H1 (cell line): ENCODE measurements around the gene PLCXD1. TPM values are rescaled to one million over a fixed set of nuclear protein-coding genes. Genes with fewer than 3 reads are reported as not detected.

Source experiments
- CTCF ChIA-PET: fragments of 300-600 bp; sonication (Branson Sonifier 250); formaldehyde crosslinking; loops from one replicate; lab custom pipeline; 2021; ENCODE audit not compliant: partially characterized antibody; lab: Charles Lee
- POLR2A ChIA-PET: fragments of 300-600 bp; sonication (Branson Sonifier 250); formaldehyde crosslinking; loops from one replicate; lab custom pipeline; 2021; ENCODE audit warnings: inconsistent platforms; ENCODE audit not compliant: partially characterized antibody; lab: Charles Lee
- DNase-seq, 2 experiments: peaks; one replicate each; pipeline versions ENCODE4 v3.0.0 to v3.0.0-alpha.2; 2010 to 2022; ENCODE audit warnings: low spot score in 2 of 2, low read depth in 1 of 2, mixed read lengths in 1 of 2
- FAIRE-seq: peaks from 2 replicates; lab custom pipeline; 2011; peaks lifted over from hg19 to GRCh38; lab: Jason Lieb, UNC
- H2AFZ ChIP-seq: 2 replicates; pipeline ENCODE4 v1.8.1; 2012; ENCODE audit warnings: low read length, inconsistent platforms
- H2AK5ac ChIP-seq: 2 replicates; pipeline ENCODE4 v1.6.1; 2013; ENCODE audit warnings: low read depth, low read length
- H2BK120ac ChIP-seq: replicated peaks from 2 replicates; pipeline ENCODE3; 2013; ENCODE audit warnings: low read depth, low read length, inconsistent platforms
- H2BK12ac ChIP-seq: 2 replicates; pipeline ENCODE4 v1.6.1; 2013; ENCODE audit warnings: low read depth, low read length
- H2BK15ac ChIP-seq: 2 replicates; pipeline ENCODE4 v1.6.1; 2013; ENCODE audit warnings: low read length
- H2BK20ac ChIP-seq: 2 replicates; pipeline ENCODE4 v1.6.1; 2013; ENCODE audit warnings: low read length
- H2BK5ac ChIP-seq: 2 replicates; pipeline ENCODE4 v1.6.1; 2013; ENCODE audit warnings: low read depth, low read length
- H3K14ac ChIP-seq: 2 replicates; pipeline ENCODE4 v1.6.1; 2013; ENCODE audit warnings: inconsistent platforms; ENCODE audit not compliant: insufficient read length
- H3K18ac ChIP-seq: 2 replicates; pipeline ENCODE4 v1.6.1; 2013; ENCODE audit warnings: low read length; ENCODE audit errors: extremely low read depth
- H3K23ac ChIP-seq: 2 replicates; pipeline ENCODE4 v1.6.1; 2013; ENCODE audit warnings: inconsistent platforms; ENCODE audit not compliant: insufficient read length
- H3K23me2 ChIP-seq: 2 replicates; pipeline ENCODE4 v1.6.1; 2013; ENCODE audit warnings: low read depth, low read length
- H3K27ac ChIP-seq: 2 replicates; pipeline ENCODE4 v1.6.1; 2011; ENCODE audit warnings: low read depth, low read length, inconsistent platforms
- H3K27me3 ChIP-seq, 4 experiments: replicated peaks in 1 of 4; 1 replicate in 1 of 4; 2 replicates in 3 of 4; pipeline versions ENCODE4 v1.6.1 to v1.8.1; 2011 to 2013; ENCODE audit warnings: low read length in 3 of 4, mild to moderate bottlenecking in 3 of 4, inconsistent platforms in 2 of 4, mixed read lengths in 2 of 4, moderate library complexity in 1 of 4; ENCODE audit not compliant: control insufficient read depth in 3 of 4, insufficient read depth in 3 of 4; ENCODE audit errors: extremely low read depth in 1 of 4
- H3K36me3 ChIP-seq, 4 experiments: 2 replicates each; pipeline versions ENCODE4 v1.6.1 to v1.8.1; 2011 to 2013; ENCODE audit warnings: mild to moderate bottlenecking in 4 of 4, low read length in 3 of 4, moderate library complexity in 2 of 4, control low read depth in 1 of 4, inconsistent platforms in 1 of 4; ENCODE audit not compliant: insufficient read depth in 4 of 4, control insufficient read depth in 2 of 4
- H3K4ac ChIP-seq: replicated peaks from 2 replicates; pipeline ENCODE3; 2013; ENCODE audit warnings: low read length, low read depth, mixed read lengths, inconsistent platforms; ENCODE audit not compliant: insufficient read length
- H3K4me1 ChIP-seq, 4 experiments: replicated peaks in 1 of 4; 1 replicate in 1 of 4; 2 replicates in 3 of 4; pipeline versions ENCODE4 v1.6.1 to v1.8.1; 2011 to 2013; ENCODE audit warnings: low read length in 3 of 4, inconsistent platforms in 2 of 4, mixed read lengths in 1 of 4; ENCODE audit not compliant: insufficient read depth in 4 of 4, control insufficient read depth in 3 of 4
- H3K4me2 ChIP-seq, 2 experiments: 2 replicates each; pipeline versions ENCODE4 v1.6.1 to v1.8.1; 2011 to 2013; ENCODE audit warnings: low read depth in 2 of 2, low read length in 2 of 2, control low read depth in 1 of 2, inconsistent platforms in 1 of 2, mild to moderate bottlenecking in 1 of 2; ENCODE audit not compliant: insufficient read depth in 1 of 2
- H3K4me3 ChIP-seq, 4 experiments: fragments of 200-600, 300-600 bp in 1 of 4; sonication (generic), shearing (Covaris generic), sonication (Bioruptor Twin) in 1 of 4; 2 replicates each; pipeline versions ENCODE4 v1.5.1 to v1.8.1; 2011 to 2016; ENCODE audit warnings: low read length in 4 of 4, low read depth in 3 of 4, control low read depth in 2 of 4, inconsistent platforms in 2 of 4, mild to moderate bottlenecking in 2 of 4, mixed read lengths in 1 of 4, moderate library complexity in 1 of 4; ENCODE audit not compliant: insufficient read depth in 2 of 4; ENCODE audit errors: extremely low read depth in 1 of 4
- H3K56ac ChIP-seq: replicated peaks from 2 replicates; pipeline ENCODE3; 2013; ENCODE audit warnings: low read depth, mild to moderate bottlenecking, mixed read lengths, low read length, inconsistent platforms; ENCODE audit not compliant: insufficient read length
- H3K79me1 ChIP-seq: 2 replicates; pipeline ENCODE4 v1.6.1; 2013; ENCODE audit warnings: low read depth, low read length, control low read depth
- H3K79me2 ChIP-seq, 2 experiments: 2 replicates each; pipeline versions ENCODE4 v1.6.1 to v1.8.1; 2012 to 2013; ENCODE audit warnings: low read length in 2 of 2, mild to moderate bottlenecking in 2 of 2, inconsistent platforms in 1 of 2; ENCODE audit not compliant: insufficient read depth in 2 of 2, control insufficient read depth in 1 of 2
- H3K9ac ChIP-seq, 4 experiments: replicated peaks in 1 of 4; 1 replicate in 1 of 4; 2 replicates in 3 of 4; pipeline versions ENCODE4 v1.6.1 to v1.8.1; 2011 to 2013; ENCODE audit warnings: low read depth in 3 of 4, low read length in 3 of 4, control low read depth in 2 of 4, mild to moderate bottlenecking in 2 of 4, moderate library complexity in 2 of 4, inconsistent platforms in 1 of 4; ENCODE audit errors: extremely low read depth in 1 of 4
- H3K9me3 ChIP-seq, 2 experiments: 2 replicates each; pipeline versions ENCODE4 v1.6.1 to v1.8.1; 2012 to 2013; ENCODE audit warnings: mild to moderate bottlenecking in 2 of 2, moderate library complexity in 2 of 2, control low read depth in 1 of 2, inconsistent platforms in 1 of 2, low read depth in 1 of 2, low read length in 1 of 2, mixed read lengths in 1 of 2; ENCODE audit not compliant: insufficient read depth in 2 of 2
- H4K20me1 ChIP-seq, 2 experiments: replicated peaks in 1 of 2; 2 replicates each; pipeline versions ENCODE3 to v1.8.1; 2011 to 2013; ENCODE audit warnings: inconsistent platforms in 2 of 2, low read length in 2 of 2, mild to moderate bottlenecking in 1 of 2; ENCODE audit not compliant: insufficient read depth in 2 of 2, control insufficient read depth in 1 of 2
- H4K5ac ChIP-seq: 2 replicates; pipeline ENCODE4 v1.6.1; 2013; ENCODE audit warnings: low read length, low read depth, mixed read lengths, inconsistent platforms; ENCODE audit not compliant: insufficient read length
- H4K8ac ChIP-seq: 2 replicates; pipeline ENCODE4 v1.8.0; 2013; ENCODE audit warnings: mild to moderate bottlenecking, moderate library complexity, low read length, inconsistent platforms; ENCODE audit not compliant: insufficient read depth; ENCODE audit errors: extremely low read depth
- H4K91ac ChIP-seq: replicated peaks from 2 replicates; pipeline ENCODE3; 2013; ENCODE audit warnings: low read length, mixed read lengths, inconsistent platforms; ENCODE audit not compliant: insufficient read length
- CBX5 ChIP-seq: fragments of 300-800, 300-1000 bp; sonication (generic); IDR thresholded peaks from 2 replicates; pipeline ENCODE4 v1.7.1; 2016; ENCODE audit warnings: antibody characterized with exemption, low read length, low read depth
- FOSL1 ChIP-seq: IDR thresholded peaks from 2 replicates; pipeline ENCODE4 v1.6.1; 2011; ENCODE audit warnings: mild to moderate bottlenecking, low read depth, low read length, moderate library complexity; ENCODE audit not compliant: insufficient read depth
- GTF2F1 ChIP-seq: IDR thresholded peaks from 2 replicates; pipeline ENCODE4 v1.6.1; 2012; ENCODE audit warnings: low read depth, low read length, improper control_type of control experiment, borderline replicate concordance
- JUN ChIP-seq: IDR thresholded peaks from 2 replicates; pipeline ENCODE4 v1.6.1; 2011; ENCODE audit warnings: low read depth, mild to moderate bottlenecking, improper control_type of control experiment, low read length
- KDM1A ChIP-seq: fragments of 200-600, 300-600 bp; sonication (generic); IDR thresholded peaks from 2 replicates; pipeline ENCODE4 v1.7.1; 2016; ENCODE audit warnings: mild to moderate bottlenecking, low read length, borderline replicate concordance
- KDM4A ChIP-seq: IDR thresholded peaks from one replicate; pipeline ENCODE4 v1.7.1; 2012; ENCODE audit warnings: low read depth, mild to moderate bottlenecking, moderate library complexity, low read length, inconsistent platforms; ENCODE audit not compliant: severe bottlenecking
- PHF8 ChIP-seq: fragments of 200-600 bp; sonication (generic); conservative IDR thresholded peaks from 2 replicates; pipeline ENCODE4 v1.7.1; 2012; ENCODE audit warnings: low read depth, mild to moderate bottlenecking, inconsistent platforms, low read length, moderate library complexity
- POLR2AphosphoS5 ChIP-seq: IDR thresholded peaks from 2 replicates; pipeline ENCODE4 v1.6.1; 2011; ENCODE audit warnings: low read depth, low read length
- SIN3A ChIP-seq, 2 experiments: IDR thresholded peaks in 1 of 2; conservative IDR thresholded peaks in 1 of 2; 2 replicates each; pipeline ENCODE4 v1.6.1; 2011 to 2012; ENCODE audit warnings: low read length in 2 of 2, improper control_type of control experiment in 1 of 2, low read depth in 1 of 2, mild to moderate bottlenecking in 1 of 2
- SP1 ChIP-seq: IDR thresholded peaks from 2 replicates; pipeline ENCODE4 v1.6.1; 2011; ENCODE audit warnings: low read depth, low read length
- SP2 ChIP-seq: IDR thresholded peaks from 2 replicates; pipeline ENCODE4 v1.6.1; 2012; ENCODE audit warnings: mild to moderate bottlenecking, low read length, inconsistent platforms
- WGBS, 2 experiments: shearing (Covaris generic) in 1 of 2; methylation state at CpG; one replicate each; pipeline versions ENCODE4 v1.1.6 to v1.1.7; 2013 to 2015; ENCODE audit warnings: low lambda C conversion rate in 2 of 2, mixed read lengths in 2 of 2, inconsistent platforms in 1 of 2, low coverage in 1 of 2, missing lambda C conversion rate in 1 of 2; ENCODE audit not compliant: insufficient replicate concordance in 2 of 2, insufficient coverage in 1 of 2, insufficient read length in 1 of 2; ENCODE audit errors: extremely low coverage in 1 of 2, missing lambda C conversion rate in 1 of 2; 5-methylcytosine and 5-hydroxymethylcytosine counted together
- polyA plus RNA-seq, 7 experiments: library from polyadenylated mRNA; depleted of rRNA in 3 of 7; stranded (reverse) in 5 of 7; unstranded in 2 of 7; fragments of >200 nt in 5 of 7; fragments of 200-250 nt in 2 of 7; gene quantifications; 1 replicate in 5 of 7; 2 replicates in 1 of 7; 4 replicates in 1 of 7; pipeline versions ENCODE4 v1.2.1 to v1.2.3, GENCODE V29; 2011 to 2013; ENCODE audit warnings: missing spikeins in 2 of 7, mixed read lengths in 2 of 7
- total RNA-seq: library from RNA; stranded (reverse); fragmentation: NEBNext Ultra II Directional; extraction: Animal tissue kit (Norgen Biotek cat#: 25700); gene quantifications from 2 replicates; pipeline ENCODE4 v1.2.1, GENCODE V29; 2021
- TF ChIP-seq, protein P1 (sequence below), 3 experiments: IDR thresholded peaks; 1 replicate in 2 of 3; 2 replicates in 1 of 3; pipeline versions ENCODE4 v1.5.1 to v1.6.1; 2011; ENCODE audit warnings: low read length in 3 of 3, mild to moderate bottlenecking in 3 of 3, inconsistent platforms in 2 of 3, low read depth in 1 of 3, moderate library complexity in 1 of 3; ENCODE audit not compliant: insufficient read depth in 1 of 3; ENCODE audit errors: control extremely low read depth in 1 of 3

PLCXD1 gene
- total and polyA plus RNA-seq, 2 of the 8 experiments (the other 6 are each of a cell fraction or from before 2014, with no cell fraction given): 93.6 to 124 TPM

DNA sequence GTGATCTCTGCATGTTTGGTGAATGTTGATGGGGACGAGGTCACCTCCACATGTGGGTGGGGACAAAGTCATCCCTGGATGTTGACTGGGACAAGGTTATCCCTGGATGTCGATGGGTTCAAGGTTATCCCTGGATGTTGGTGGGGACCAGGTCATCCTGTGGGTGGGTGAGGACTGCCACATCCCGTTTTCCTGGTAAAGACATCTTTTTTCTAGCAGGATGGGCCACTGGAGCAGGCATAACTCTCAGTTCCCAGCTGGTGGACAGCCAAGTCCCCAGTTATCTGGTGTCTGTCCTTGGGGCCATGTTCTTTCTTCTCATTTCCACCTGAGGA lies 28.3 kb upstream of the PLCXD1 start:
- H4K5ac ChIP-seq: no peak overlapping the region
- no peaks in the 10 kb centered on the region; a peak in 1 of 4 replicates for H3K9me3 ChIP-seq
- no peak for FAIRE-seq
- H3K79me1 ChIP-seq: no peaks in the 10 kb centered on the region
- no peak overlapping the region for H3K27ac ChIP-seq
- no peak overlapping the region for H3K4me3 ChIP-seq
- WGBS, 2 experiments: 89% methylated on average over 3 of the region's 3 CpGs; no CpG with 5 or more reads in 1 of the 2 experiments
- H2BK20ac ChIP-seq: no peak overlapping the region
- H3K18ac ChIP-seq: no peak overlapping the region
- no peaks in the 10 kb centered on the region; a peak in 1 of 7 replicates for H3K4me1 ChIP-seq
- H2BK12ac ChIP-seq: no peak overlapping the region
- no peak overlapping the region for H2AK5ac ChIP-seq
- H3K4ac ChIP-seq: no peak overlapping the region
- H3K14ac ChIP-seq: no peak overlapping the region
- no peak overlapping the region for H2BK120ac ChIP-seq
- H3K23me2 ChIP-seq: no peaks in the 10 kb centered on the region
- H3K79me2 ChIP-seq: no peaks in the 10 kb centered on the region
- H4K8ac ChIP-seq: no peak overlapping the region
- H3K9ac ChIP-seq: no peak overlapping the region
- ChIA-PET CTCF (no interaction called here), POLR2A (no interaction called here)
- no peak for DNase-seq
- no peak overlapping the region for H3K4me2 ChIP-seq
- H2BK15ac ChIP-seq: no peak overlapping the region
- H3K56ac ChIP-seq: no peak overlapping the region
- no peak overlapping the region for H4K91ac ChIP-seq
- no peak overlapping the region for H2AFZ ChIP-seq
- H3K23ac ChIP-seq: no peak overlapping the region
- no peak overlapping the region for H2BK5ac ChIP-seq
- H3K27me3 ChIP-seq: no peaks in the 10 kb centered on the region
- no peaks in the 10 kb centered on the region for H3K36me3 ChIP-seq
- H4K20me1 ChIP-seq: no peaks in the 10 kb centered on the region
- no peak for TF ChIP-seq SP2
- no peak for TF ChIP-seq POLR2AphosphoS5
- TF ChIP-seq, protein P1, sequence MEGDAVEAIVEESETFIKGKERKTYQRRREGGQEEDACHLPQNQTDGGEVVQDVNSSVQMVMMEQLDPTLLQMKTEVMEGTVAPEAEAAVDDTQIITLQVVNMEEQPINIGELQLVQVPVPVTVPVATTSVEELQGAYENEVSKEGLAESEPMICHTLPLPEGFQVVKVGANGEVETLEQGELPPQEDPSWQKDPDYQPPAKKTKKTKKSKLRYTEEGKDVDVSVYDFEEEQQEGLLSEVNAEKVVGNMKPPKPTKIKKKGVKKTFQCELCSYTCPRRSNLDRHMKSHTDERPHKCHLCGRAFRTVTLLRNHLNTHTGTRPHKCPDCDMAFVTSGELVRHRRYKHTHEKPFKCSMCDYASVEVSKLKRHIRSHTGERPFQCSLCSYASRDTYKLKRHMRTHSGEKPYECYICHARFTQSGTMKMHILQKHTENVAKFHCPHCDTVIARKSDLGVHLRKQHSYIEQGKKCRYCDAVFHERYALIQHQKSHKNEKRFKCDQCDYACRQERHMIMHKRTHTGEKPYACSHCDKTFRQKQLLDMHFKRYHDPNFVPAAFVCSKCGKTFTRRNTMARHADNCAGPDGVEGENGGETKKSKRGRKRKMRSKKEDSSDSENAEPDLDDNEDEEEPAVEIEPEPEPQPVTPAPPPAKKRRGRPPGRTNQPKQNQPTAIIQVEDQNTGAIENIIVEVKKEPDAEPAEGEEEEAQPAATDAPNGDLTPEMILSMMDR (IDR thresholded peaks at IDR 0.05; ENCODE audit: control extremely low read depth in 1 of 3, insufficient read depth in 1 of 3, low read depth in 1 of 3, low read length in 3 of 3): no peak
- no peak for TF ChIP-seq GTF2F1
- no peak for TF ChIP-seq KDM1A
- TF ChIP-seq KDM4A: no peak
- no peak for TF ChIP-seq SP1
- TF ChIP-seq JUN: no peak
- no peak for TF ChIP-seq PHF8
- TF ChIP-seq SIN3A (conservative IDR thresholded peaks at IDR 0.05 in 1 of 2, IDR thresholded peaks at IDR 0.05 in 1 of 2; ENCODE audit: low read depth in 1 of 2, low read length in 2 of 2): no peak
- TF ChIP-seq CBX5: no peak
- no peak for TF ChIP-seq FOSL1
